Neutrophil (primary cell): ENCODE results near the gene IL17REL.

Source experiments
- H3K27ac ChIP-seq: fragments of 200-600 bp; sonication (generic); 2 replicates; pipeline ENCODE4 v1.5.1; 2016; ENCODE audit warnings: mild to moderate bottlenecking, moderate library complexity
- H3K27me3 ChIP-seq: fragments of 200-600 bp; sonication (generic); 2 replicates; pipeline ENCODE4 v1.6.0; 2016; ENCODE audit warnings: mild to moderate bottlenecking
- H3K36me3 ChIP-seq: fragments of 200-600 bp; sonication (generic); 2 replicates; pipeline ENCODE4 v1.5.1; 2017
- H3K4me1 ChIP-seq, 2 experiments: fragments of 200-600 bp in 1 of 2; sonication (generic) in 1 of 2; 1 replicate in 1 of 2; 2 replicates in 1 of 2; pipeline versions ENCODE4 v1.5.1 to v1.6.1; 2013 to 2016; ENCODE audit warnings: low read depth in 1 of 2, low read length in 1 of 2, mild to moderate bottlenecking in 1 of 2, moderate library complexity in 1 of 2; ENCODE audit not compliant: control insufficient read depth in 1 of 2, insufficient read depth in 1 of 2
- H3K4me3 ChIP-seq, 2 experiments: fragments of 200-600 bp in 1 of 2; sonication (generic) in 1 of 2; 1 replicate in 1 of 2; 2 replicates in 1 of 2; pipeline ENCODE4 v1.5.1; 2013 to 2016; ENCODE audit warnings: low read depth in 1 of 2, low read length in 1 of 2, mild to moderate bottlenecking in 1 of 2, moderate library complexity in 1 of 2
- H3K9me3 ChIP-seq: fragments of 200-600 bp; sonication (generic); 2 replicates; pipeline ENCODE4 v1.5.1; 2016
- TF ChIP-seq, protein P1 (sequence below): fragments of 200-600 bp; sonication (generic); IDR thresholded peaks from 2 replicates; pipeline ENCODE4 v1.5.1; 2016; ENCODE audit warnings: antibody characterized with exemption

Gene IL17REL

DNA sequence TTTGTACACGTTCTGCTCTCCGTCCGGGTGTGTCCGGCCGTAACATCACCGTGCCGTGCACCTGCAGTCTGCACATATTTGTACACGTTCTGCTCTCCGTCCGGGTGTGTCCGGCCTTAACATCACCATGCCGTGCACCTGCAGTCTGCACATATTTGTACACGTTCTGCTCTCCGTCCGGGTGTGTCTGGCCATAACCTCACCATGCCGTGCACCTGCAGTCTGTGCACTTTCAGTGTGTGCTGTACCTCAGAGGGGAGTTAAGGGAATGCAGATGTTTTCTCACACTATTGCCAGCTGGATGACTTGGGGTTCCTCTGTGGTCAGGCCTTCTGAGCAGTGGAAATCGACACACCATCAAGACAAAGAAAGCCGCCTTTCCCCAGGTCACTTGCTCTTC lies 41.3 kb upstream of the IL17REL start:
- Histone ChIP-seq H3K27me3 (peaks cover 29% of the 10 kb centered on the region), H3K27ac (no peak overlapping the region), H3K36me3 (no peaks in the 10 kb centered on the region), H3K4me3 (no peak overlapping the region), H3K4me1 (peaks cover 5 to 7% of the 10 kb centered on the region in 2 experiments), H3K9me3 (no peaks in the 10 kb centered on the region)
- TF ChIP-seq, protein P1, sequence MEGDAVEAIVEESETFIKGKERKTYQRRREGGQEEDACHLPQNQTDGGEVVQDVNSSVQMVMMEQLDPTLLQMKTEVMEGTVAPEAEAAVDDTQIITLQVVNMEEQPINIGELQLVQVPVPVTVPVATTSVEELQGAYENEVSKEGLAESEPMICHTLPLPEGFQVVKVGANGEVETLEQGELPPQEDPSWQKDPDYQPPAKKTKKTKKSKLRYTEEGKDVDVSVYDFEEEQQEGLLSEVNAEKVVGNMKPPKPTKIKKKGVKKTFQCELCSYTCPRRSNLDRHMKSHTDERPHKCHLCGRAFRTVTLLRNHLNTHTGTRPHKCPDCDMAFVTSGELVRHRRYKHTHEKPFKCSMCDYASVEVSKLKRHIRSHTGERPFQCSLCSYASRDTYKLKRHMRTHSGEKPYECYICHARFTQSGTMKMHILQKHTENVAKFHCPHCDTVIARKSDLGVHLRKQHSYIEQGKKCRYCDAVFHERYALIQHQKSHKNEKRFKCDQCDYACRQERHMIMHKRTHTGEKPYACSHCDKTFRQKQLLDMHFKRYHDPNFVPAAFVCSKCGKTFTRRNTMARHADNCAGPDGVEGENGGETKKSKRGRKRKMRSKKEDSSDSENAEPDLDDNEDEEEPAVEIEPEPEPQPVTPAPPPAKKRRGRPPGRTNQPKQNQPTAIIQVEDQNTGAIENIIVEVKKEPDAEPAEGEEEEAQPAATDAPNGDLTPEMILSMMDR, result no peak

DNA sequence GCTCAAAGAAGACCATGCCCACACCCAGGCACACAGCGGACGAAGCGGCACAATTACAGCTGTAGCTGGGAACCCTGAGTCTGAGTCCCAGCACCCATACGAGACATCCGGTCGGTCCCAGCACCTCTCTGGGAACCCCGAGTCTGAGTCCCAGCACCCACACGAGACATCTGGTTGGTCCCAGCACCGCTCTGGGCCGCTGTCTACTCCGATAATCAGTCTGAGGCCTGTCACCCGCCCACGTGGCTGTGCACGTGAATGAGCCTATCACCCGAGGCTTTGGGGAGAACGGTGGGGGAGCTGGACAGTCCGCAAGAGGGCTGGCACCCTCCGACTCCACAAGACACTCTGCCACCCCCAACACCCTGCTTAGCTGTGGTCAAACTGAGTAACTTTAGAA lies 39.4 kb upstream of the IL17REL start:
- TF ChIP-seq, protein P1, result no peak
- Histone ChIP-seq H3K27me3 (peaks cover 11% of the 10 kb centered on the region), H3K27ac (no peak overlapping the region), H3K9me3 (no peaks in the 10 kb centered on the region), H3K4me3 (no peak overlapping the region), H3K36me3 (no peaks in the 10 kb centered on the region), H3K4me1 (no peaks in the 10 kb centered on the region)

DNA sequence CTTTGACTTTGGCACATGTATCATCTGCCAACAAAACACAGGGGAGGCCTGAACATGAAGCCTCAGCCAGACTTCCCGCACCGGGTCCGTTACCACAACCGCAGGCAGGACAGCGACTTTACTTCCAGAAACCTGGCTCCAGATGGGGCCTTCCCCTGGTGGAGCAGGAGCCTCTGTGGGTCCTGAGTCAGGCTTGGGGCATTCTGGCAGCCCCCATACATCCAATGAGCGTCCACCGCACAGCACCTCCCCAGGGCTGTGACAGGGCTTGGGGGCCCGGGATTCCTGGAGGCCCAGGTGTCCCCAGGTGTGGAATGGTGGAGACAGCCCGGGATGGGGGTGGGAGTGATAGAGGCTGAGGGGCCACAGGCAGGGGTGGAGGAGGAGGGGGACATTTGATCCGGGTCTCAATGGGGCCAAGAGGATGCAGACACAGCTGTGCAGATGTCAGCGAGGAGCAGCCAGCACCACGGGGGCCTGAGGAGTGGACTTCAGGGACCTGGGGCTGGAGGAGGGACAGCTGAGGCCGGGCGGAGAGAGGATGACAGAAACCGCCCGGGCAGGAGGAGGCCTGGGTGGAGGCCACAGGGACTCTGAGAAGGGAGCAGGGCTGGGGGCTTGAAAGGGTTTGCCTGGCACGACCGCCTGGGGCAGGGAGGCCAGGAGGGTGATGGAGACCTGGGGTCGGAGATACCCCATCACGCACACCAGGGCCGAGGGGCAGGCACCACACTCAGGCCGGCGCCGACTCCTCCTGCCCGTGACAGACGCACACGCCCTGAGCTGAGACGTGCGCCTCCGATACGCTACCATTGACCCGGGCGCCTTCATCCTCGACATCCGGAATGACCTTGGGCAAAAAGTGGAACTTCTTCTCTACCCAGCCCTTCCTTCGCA lies 37.0 kb upstream of the IL17REL start:
- Histone ChIP-seq H3K27ac (no peak overlapping the region), H3K9me3 (no peaks in the 10 kb centered on the region), H3K27me3 (peaks cover 20% of the 10 kb centered on the region), H3K4me3 (no peak overlapping the region), H3K4me1 (no peaks in the 10 kb centered on the region), H3K36me3 (no peaks in the 10 kb centered on the region)
- TF ChIP-seq, protein P1, result no peak

DNA sequence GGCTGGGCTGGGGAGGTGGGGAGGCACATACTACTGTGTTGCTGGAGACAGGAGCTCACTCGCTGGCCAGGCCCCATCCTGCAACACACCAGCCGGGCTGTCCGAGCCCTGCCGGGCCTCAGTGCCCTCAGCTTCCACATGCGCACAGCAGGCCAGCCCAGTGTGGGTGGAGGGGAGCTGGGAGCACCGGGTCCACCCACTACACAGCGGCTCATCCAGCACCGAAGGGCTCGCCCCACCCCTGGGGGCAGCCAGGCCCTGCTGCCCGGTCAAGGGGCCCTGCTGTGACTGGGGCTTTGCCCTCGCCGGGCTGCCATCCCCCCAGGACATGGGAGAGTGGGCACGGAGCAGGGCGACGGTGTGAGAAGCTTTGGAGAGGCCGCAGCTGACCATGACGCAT lies 36.3 kb upstream of the IL17REL start:
- Histone ChIP-seq H3K27me3 (peaks cover 27% of the 10 kb centered on the region), H3K4me1 (no peaks in the 10 kb centered on the region), H3K4me3 (no peak overlapping the region), H3K27ac (no peak overlapping the region), H3K36me3 (no peaks in the 10 kb centered on the region), H3K9me3 (no peaks in the 10 kb centered on the region)
- TF ChIP-seq, protein P1, result no peak

DNA sequence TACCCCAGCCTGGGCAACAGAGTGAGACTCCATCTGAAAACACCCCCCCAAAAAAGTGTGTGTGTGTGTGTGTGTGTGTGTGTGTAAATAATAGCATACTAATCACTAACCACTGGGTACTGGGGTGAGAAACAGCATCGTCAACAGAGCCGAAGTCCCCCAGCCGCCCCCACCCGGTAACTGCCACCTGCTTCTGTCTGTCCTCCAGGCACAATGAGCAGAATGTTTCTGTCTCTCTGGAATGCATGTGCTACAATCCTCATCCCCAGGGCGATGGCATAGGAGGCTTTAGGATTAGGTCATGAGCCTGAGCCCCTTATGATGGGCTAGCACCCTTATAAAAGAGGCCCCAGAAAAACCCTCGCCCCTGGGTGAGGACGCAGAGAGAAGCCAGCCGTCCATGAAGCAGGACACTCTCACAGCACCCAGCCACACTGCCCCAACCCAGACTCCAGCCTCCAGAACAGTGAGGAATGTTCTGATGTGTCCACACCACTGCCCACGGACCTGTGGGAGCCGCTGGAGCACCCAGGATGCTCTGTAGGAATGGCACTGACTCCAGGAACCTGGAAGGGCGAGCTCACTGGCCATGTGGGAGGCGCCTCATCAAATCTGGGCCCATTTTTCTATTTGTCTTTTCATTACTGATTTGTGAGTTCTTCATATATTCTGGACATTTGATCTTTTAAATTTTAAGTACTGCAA lies 35.6 kb upstream of the IL17REL start:
- H3K36me3 ChIP-seq, result no peaks in the 10 kb centered on the region
- no peak overlapping the region for H3K27ac ChIP-seq
- H3K9me3 ChIP-seq, result no peaks in the 10 kb centered on the region
- H3K4me1 ChIP-seq, result no peaks in the 10 kb centered on the region
- H3K27me3 ChIP-seq, result peaks cover 33% of the 10 kb centered on the region
- H3K4me3 ChIP-seq, result no peak overlapping the region
- TF ChIP-seq, protein P1, result no peak
